Prostate gland (tissue), 2 donors: ENCODE results near the gene MCC. TPM values are rescaled to one million over a fixed set of nuclear protein-coding genes. Genes with fewer than 3 reads are reported as not detected.

Source experiments
- DNase-seq: peaks from one replicate; pipeline ENCODE4 v3.0.0-alpha.2; 2019; ENCODE audit warnings: low spot score
- H3K27ac ChIP-seq, 2 donors: fragments of 200-600 bp; sonication (generic); 2 replicates each; pipeline ENCODE4 v1.5.1; 2017 to 2019
- H3K27me3 ChIP-seq: fragments of 200-600 bp; sonication (generic); replicated peaks from 2 replicates; pipeline ENCODE4 v1.5.1; 2019; ENCODE audit not compliant: insufficient read depth
- H3K36me3 ChIP-seq, 2 donors: fragments of 200-600 bp; sonication (generic); 1 replicate in 1 of 2; 2 replicates in 1 of 2; pipeline versions ENCODE4 v1.5.1 to v1.8.1; 2017 to 2019
- H3K4me1 ChIP-seq: fragments of 200-600 bp; sonication (generic); replicated peaks from 2 replicates; pipeline ENCODE4 v1.5.1; 2019
- H3K4me3 ChIP-seq, 2 donors: fragments of 200-600 bp; sonication (generic); 2 replicates each; pipeline ENCODE4 v1.5.1; 2017 to 2019
- H3K9me3 ChIP-seq: fragments of 200-600 bp; sonication (generic); 2 replicates; pipeline ENCODE4 v1.5.1; 2017
- POLR2A ChIP-seq: fragments of 450-650 bp; IDR thresholded peaks from one replicate; pipeline ENCODE4 v1.6.1; 2016; ENCODE audit warnings: antibody characterized with exemption, mild to moderate bottlenecking
- POLR2AphosphoS5 ChIP-seq: sonication (generic); formaldehyde crosslinking; IDR thresholded peaks from one replicate; pipeline ENCODE4 v1.6.1; 2017; ENCODE audit warnings: antibody characterized with exemption
- WGBS: methylation state at CpG from one replicate; pipeline ENCODE4 v1.1.5; 2018; 5-methylcytosine and 5-hydroxymethylcytosine counted together
- intact Hi-C: fragments of 100-400 bp; cut with DNase I; formaldehyde crosslinking; loops from one replicate; pipeline ENCODE4 v1.14.2; 2022
- total RNA-seq, 2 donors: library from RNA; depleted of rRNA; stranded (reverse); fragments of >200 nt; gene quantifications; one replicate each; pipeline ENCODE4 v1.1.0, GENCODE V29; 2016
- TF ChIP-seq, protein P1 (sequence below), 4 experiments: fragments of 200-600 bp in 2 of 4; fragments of 450-650 bp in 2 of 4; sonication (generic) in 2 of 4; IDR thresholded peaks; 1 replicate in 3 of 4; 2 replicates in 1 of 4; pipeline ENCODE4 v1.5.1; 2016 to 2019; ENCODE audit warnings: antibody characterized with exemption in 4 of 4, mild to moderate bottlenecking in 2 of 4, moderate library complexity in 2 of 4

MCC gene
- total RNA-seq, 2 donors from 2014 or later: 41.5 to 54.1 TPM

GRCh38 chr5:113195251-113195650, 293.0 kb downstream of the MCC start:
- 79% methylated on average over 3 of the region's 3 CpGs for WGBS

GRCh38 chr5:113194591-113194990, 293.7 kb downstream of the MCC start:
- 63% methylated on average over 5 of the region's 5 CpGs for WGBS
- intact Hi-C loops: no loop called here
- H3K9me3 ChIP-seq: no peaks in the 10 kb centered on the region
- H3K27ac ChIP-seq: no peak overlapping the region
- TF ChIP-seq, protein P1, sequence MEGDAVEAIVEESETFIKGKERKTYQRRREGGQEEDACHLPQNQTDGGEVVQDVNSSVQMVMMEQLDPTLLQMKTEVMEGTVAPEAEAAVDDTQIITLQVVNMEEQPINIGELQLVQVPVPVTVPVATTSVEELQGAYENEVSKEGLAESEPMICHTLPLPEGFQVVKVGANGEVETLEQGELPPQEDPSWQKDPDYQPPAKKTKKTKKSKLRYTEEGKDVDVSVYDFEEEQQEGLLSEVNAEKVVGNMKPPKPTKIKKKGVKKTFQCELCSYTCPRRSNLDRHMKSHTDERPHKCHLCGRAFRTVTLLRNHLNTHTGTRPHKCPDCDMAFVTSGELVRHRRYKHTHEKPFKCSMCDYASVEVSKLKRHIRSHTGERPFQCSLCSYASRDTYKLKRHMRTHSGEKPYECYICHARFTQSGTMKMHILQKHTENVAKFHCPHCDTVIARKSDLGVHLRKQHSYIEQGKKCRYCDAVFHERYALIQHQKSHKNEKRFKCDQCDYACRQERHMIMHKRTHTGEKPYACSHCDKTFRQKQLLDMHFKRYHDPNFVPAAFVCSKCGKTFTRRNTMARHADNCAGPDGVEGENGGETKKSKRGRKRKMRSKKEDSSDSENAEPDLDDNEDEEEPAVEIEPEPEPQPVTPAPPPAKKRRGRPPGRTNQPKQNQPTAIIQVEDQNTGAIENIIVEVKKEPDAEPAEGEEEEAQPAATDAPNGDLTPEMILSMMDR (IDR thresholded peaks at IDR 0.05): no peak
- TF ChIP-seq POLR2AphosphoS5 (no peak), POLR2A (no peak)
- no peaks in the 10 kb centered on the region for H3K27me3 ChIP-seq
- no peaks in the 10 kb centered on the region for H3K4me1 ChIP-seq
- no peak overlapping the region for H3K4me3 ChIP-seq
- no peak for DNase-seq
- H3K36me3 ChIP-seq: no peaks in the 10 kb centered on the region

More at GRCh38 chr5:113195251-113195650, 293.0 kb downstream of the MCC start:
- Histone ChIP-seq H3K4me3 (no peak overlapping the region), H3K4me1 (no peaks in the 10 kb centered on the region), H3K27ac (no peak overlapping the region), H3K27me3 (no peaks in the 10 kb centered on the region), H3K9me3 (no peaks in the 10 kb centered on the region), H3K36me3 (no peaks in the 10 kb centered on the region)
- no peak for TF ChIP-seq POLR2A
- intact Hi-C loops: no loop called here
- no peak for DNase-seq

- WGBS: 87% methylated on average over 6 of the region's 6 CpGs
- no peaks in the 10 kb centered on the region for H3K9me3 ChIP-seq
- no peaks in the 10 kb centered on the region for H3K36me3 ChIP-seq
- TF ChIP-seq POLR2AphosphoS5 (no peak), POLR2A (no peak)
- TF ChIP-seq, protein P1 (IDR thresholded peaks at IDR 0.05): no peak
- H3K4me3 ChIP-seq: no peak overlapping the region
- H3K27me3 ChIP-seq: no peaks in the 10 kb centered on the region
- no peak for DNase-seq
- intact Hi-C loops: no loop called here
- no peaks in the 10 kb centered on the region for H3K4me1 ChIP-seq
- no peak overlapping the region for H3K27ac ChIP-seq
Measured at GRCh38 chr5:113194125-113194524, 294.1 kb downstream of the MCC start.

- H3K27ac ChIP-seq: no peak overlapping the region
- H3K4me3 ChIP-seq: no peak overlapping the region
- H3K4me1 ChIP-seq: no peaks in the 10 kb centered on the region
- DNase-seq: no peak
- no peaks in the 10 kb centered on the region for H3K36me3 ChIP-seq
- H3K9me3 ChIP-seq: no peaks in the 10 kb centered on the region
- TF ChIP-seq POLR2A (no peak), POLR2AphosphoS5 (no peak)
- TF ChIP-seq, protein P1 (IDR thresholded peaks at IDR 0.05): no peak
- WGBS: 86% methylated on average over 5 of the region's 5 CpGs
- no peaks in the 10 kb centered on the region for H3K27me3 ChIP-seq
- intact Hi-C loops: no loop called here
Measured at GRCh38 chr5:113193311-113193978, 294.8 kb downstream of the MCC start.

- Histone ChIP-seq H3K4me1 (no peaks in the 10 kb centered on the region), H3K36me3 (no peaks in the 10 kb centered on the region), H3K27me3 (no peaks in the 10 kb centered on the region), H3K27ac (no peak overlapping the region), H3K4me3 (no peak overlapping the region), H3K9me3 (no peaks in the 10 kb centered on the region)
- 88% methylated on average over 2 of the region's 2 CpGs for WGBS
- intact Hi-C loops: no loop called here
- TF ChIP-seq, protein P1 (IDR thresholded peaks at IDR 0.05): no peak
- no peak for TF ChIP-seq POLR2AphosphoS5
- TF ChIP-seq POLR2A: no peak
- no peak for DNase-seq
Measured at GRCh38 chr5:113192541-113192940, 295.7 kb downstream of the MCC start.
